ENCODE results near the gene AFP. TPM values are rescaled to one million over a fixed set of nuclear protein-coding genes. Genes with fewer than 3 reads are reported as not detected.
A peak's percentile ranks its signal among the peaks of the same experiment; 100 is the strongest.

AFP gene
- total and polyA plus RNA-seq, 2 of the 13 experiments (the other 11 are each of a cell fraction or from before 2014, with no cell fraction given), result 9,434 to 13,105 TPM

DNA sequence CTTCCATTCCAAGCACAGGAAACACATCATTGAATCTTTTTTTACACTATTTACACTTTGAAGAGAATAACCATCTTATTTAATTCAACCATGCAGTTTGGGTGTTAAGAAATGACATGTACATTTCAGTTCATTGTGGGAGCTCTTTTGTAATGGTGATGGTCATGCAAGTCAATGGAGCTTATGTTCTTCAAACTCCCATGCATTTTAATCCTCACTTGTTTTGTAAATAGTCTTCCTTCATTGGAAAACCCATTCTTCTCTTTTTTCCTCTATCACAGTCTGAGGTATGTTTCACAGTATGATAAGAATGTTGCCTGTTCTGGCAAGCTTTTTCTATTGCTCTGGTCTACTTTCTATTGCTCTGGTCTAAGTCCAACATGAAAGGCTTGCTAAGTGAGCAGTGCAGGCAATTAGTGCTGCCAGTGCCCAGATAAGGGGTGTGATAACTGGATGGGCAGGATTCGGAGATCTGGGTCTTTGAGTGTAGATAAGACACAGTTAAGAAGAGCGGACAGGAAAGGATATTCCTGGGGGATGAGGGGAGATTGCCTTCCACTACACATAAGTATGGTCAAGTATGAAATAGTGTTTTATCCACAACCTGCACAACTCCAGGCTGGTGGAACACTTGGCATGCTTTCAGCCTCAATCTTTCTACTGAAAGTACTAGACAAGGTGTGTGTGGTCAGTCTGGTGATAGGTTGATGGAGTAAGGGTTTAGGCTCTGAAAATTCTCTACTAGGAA lies 17.1 kb downstream of the AFP start (continued):
- TF ChIP-seq, protein P1, sequence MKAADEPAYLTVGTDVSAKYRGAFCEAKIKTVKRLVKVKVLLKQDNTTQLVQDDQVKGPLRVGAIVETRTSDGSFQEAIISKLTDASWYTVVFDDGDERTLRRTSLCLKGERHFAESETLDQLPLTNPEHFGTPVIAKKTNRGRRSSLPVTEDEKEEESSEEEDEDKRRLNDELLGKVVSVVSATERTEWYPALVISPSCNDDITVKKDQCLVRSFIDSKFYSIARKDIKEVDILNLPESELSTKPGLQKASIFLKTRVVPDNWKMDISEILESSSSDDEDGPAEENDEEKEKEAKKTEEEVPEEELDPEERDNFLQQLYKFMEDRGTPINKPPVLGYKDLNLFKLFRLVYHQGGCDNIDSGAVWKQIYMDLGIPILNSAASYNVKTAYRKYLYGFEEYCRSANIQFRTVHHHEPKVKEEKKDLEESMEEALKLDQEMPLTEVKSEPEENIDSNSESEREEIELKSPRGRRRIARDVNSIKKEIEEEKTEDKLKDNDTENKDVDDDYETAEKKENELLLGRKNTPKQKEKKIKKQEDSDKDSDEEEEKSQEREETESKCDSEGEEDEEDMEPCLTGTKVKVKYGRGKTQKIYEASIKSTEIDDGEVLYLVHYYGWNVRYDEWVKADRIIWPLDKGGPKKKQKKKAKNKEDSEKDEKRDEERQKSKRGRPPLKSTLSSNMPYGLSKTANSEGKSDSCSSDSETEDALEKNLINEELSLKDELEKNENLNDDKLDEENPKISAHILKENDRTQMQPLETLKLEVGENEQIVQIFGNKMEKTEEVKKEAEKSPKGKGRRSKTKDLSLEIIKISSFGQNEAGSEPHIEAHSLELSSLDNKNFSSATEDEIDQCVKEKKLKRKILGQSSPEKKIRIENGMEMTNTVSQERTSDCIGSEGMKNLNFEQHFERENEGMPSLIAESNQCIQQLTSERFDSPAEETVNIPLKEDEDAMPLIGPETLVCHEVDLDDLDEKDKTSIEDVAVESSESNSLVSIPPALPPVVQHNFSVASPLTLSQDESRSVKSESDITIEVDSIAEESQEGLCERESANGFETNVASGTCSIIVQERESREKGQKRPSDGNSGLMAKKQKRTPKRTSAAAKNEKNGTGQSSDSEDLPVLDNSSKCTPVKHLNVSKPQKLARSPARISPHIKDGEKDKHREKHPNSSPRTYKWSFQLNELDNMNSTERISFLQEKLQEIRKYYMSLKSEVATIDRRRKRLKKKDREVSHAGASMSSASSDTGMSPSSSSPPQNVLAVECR (CRISPR knock-in tag; IDR thresholded peaks at IDR 0.05; ENCODE audit: borderline replicate concordance), result no peak
- TF ChIP-seq SRF (IDR thresholded peaks at IDR 0.05; ENCODE audit: low read depth, low read length) (no peak), ZNF326 (CRISPR knock-in tag; IDR thresholded peaks at IDR 0.05; ENCODE audit: borderline replicate concordance) (no peak), ARHGAP35 (CRISPR knock-in tag; IDR thresholded peaks at IDR 0.05; ENCODE audit: borderline replicate concordance) (no peak; the same call in 1 of the 2 replicates), ZNF556 (CRISPR knock-in tag; IDR thresholded peaks at IDR 0.05; ENCODE audit: borderline replicate concordance) (no peak), ZFP82 (CRISPR knock-in tag; IDR thresholded peaks at IDR 0.05; ENCODE audit: borderline replicate concordance) (peak; percentile 32; the same call in 1 of the 2 replicates), POLR2AphosphoS5 (IDR thresholded peaks at IDR 0.05; ENCODE audit: low read depth, low read length) (peak; percentile 79), BRD4 (CRISPR knock-in tag; IDR thresholded peaks at IDR 0.05) (no peak), SCMH1 (CRISPR knock-in tag; IDR thresholded peaks at IDR 0.05; ENCODE audit: borderline replicate concordance) (no peak), PAF1 (CRISPR knock-in tag; IDR thresholded peaks at IDR 0.05) (peak; percentile 74), ZNF331 (CRISPR knock-in tag; IDR thresholded peaks at IDR 0.05) (no peak), EEA1 (CRISPR knock-in tag; IDR thresholded peaks at IDR 0.05; ENCODE audit: borderline replicate concordance) (no peak), RBM22 (optimal IDR thresholded peaks at IDR 0.05; ENCODE audit: low read length) (peak; percentile 91), KDM5A (IDR thresholded peaks at IDR 0.05; ENCODE audit: borderline replicate concordance, low read length) (no peak), ZNF333 (CRISPR knock-in tag; IDR thresholded peaks at IDR 0.05; ENCODE audit: borderline replicate concordance) (no peak), GATAD2A (CRISPR knock-in tag; IDR thresholded peaks at IDR 0.05) (no peak), ZNF644 (CRISPR knock-in tag; IDR thresholded peaks at IDR 0.05; ENCODE audit: low read depth) (no peak)
- TF ChIP-seq, protein P2, sequence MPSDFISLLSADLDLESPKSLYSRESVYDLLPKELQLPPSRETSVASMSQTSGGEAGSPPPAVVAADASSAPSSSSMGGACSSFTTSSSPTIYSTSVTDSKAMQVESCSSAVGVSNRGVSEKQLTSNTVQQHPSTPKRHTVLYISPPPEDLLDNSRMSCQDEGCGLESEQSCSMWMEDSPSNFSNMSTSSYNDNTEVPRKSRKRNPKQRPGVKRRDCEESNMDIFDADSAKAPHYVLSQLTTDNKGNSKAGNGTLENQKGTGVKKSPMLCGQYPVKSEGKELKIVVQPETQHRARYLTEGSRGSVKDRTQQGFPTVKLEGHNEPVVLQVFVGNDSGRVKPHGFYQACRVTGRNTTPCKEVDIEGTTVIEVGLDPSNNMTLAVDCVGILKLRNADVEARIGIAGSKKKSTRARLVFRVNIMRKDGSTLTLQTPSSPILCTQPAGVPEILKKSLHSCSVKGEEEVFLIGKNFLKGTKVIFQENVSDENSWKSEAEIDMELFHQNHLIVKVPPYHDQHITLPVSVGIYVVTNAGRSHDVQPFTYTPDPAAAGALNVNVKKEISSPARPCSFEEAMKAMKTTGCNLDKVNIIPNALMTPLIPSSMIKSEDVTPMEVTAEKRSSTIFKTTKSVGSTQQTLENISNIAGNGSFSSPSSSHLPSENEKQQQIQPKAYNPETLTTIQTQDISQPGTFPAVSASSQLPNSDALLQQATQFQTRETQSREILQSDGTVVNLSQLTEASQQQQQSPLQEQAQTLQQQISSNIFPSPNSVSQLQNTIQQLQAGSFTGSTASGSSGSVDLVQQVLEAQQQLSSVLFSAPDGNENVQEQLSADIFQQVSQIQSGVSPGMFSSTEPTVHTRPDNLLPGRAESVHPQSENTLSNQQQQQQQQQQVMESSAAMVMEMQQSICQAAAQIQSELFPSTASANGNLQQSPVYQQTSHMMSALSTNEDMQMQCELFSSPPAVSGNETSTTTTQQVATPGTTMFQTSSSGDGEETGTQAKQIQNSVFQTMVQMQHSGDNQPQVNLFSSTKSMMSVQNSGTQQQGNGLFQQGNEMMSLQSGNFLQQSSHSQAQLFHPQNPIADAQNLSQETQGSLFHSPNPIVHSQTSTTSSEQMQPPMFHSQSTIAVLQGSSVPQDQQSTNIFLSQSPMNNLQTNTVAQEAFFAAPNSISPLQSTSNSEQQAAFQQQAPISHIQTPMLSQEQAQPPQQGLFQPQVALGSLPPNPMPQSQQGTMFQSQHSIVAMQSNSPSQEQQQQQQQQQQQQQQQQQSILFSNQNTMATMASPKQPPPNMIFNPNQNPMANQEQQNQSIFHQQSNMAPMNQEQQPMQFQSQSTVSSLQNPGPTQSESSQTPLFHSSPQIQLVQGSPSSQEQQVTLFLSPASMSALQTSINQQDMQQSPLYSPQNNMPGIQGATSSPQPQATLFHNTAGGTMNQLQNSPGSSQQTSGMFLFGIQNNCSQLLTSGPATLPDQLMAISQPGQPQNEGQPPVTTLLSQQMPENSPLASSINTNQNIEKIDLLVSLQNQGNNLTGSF (CRISPR knock-in tag; IDR thresholded peaks at IDR 0.05), result no peak
- TF ChIP-seq, protein P3, sequence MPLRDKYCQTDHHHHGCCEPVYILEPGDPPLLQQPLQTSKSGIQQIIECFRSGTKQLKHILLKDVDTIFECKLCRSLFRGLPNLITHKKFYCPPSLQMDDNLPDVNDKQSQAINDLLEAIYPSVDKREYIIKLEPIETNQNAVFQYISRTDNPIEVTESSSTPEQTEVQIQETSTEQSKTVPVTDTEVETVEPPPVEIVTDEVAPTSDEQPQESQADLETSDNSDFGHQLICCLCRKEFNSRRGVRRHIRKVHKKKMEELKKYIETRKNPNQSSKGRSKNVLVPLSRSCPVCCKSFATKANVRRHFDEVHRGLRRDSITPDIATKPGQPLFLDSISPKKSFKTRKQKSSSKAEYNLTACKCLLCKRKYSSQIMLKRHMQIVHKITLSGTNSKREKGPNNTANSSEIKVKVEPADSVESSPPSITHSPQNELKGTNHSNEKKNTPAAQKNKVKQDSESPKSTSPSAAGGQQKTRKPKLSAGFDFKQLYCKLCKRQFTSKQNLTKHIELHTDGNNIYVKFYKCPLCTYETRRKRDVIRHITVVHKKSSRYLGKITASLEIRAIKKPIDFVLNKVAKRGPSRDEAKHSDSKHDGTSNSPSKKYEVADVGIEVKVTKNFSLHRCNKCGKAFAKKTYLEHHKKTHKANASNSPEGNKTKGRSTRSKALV (CRISPR knock-in tag; IDR thresholded peaks at IDR 0.05), result peak; percentile 43; the same call in 1 of the 2 replicates
